ENCODE results near the gene LDLRAD4. TPM values are rescaled to one million over a fixed set of nuclear protein-coding genes. Genes with fewer than 3 reads are reported as not detected.

Gene LDLRAD4
- total and polyA plus RNA-seq, 2 experiments from 2014 or later: 0.73 to 1.9 TPM

GRCh38 chr18:13448335-13448795 is 229.8 kb downstream of the LDLRAD4 start (continued):
- no peak for TF ChIP-seq ZNF462 (CRISPR knock-in tag; IDR thresholded peaks at IDR 0.05)
- TF ChIP-seq EZH2phosphoT487 (IDR thresholded peaks at IDR 0.05; ENCODE audit: unreplicated experiment): no peak
- no peak for TF ChIP-seq REST (IDR thresholded peaks at IDR 0.05; ENCODE audit: unreplicated experiment)
- no peak for TF ChIP-seq JUNB (IDR thresholded peaks at IDR 0.05; ENCODE audit: unreplicated experiment)

GRCh38 chr18:13449651-13450050 is 231.1 kb downstream of the LDLRAD4 start:
- Mint-ChIP-seq H3K36me3 (ENCODE audit: low read depth) (no peaks in the 10 kb centered on the region), H3K4me1 (peaks cover 57% of the 10 kb centered on the region), H3K27me3 (ENCODE audit: insufficient read depth, low read depth, poor library complexity) (peaks cover 10% of the 10 kb centered on the region), H3K4me3 (no peak overlapping the region), H3K9me3 (no peaks in the 10 kb centered on the region), H3K27ac (no peak overlapping the region)
- Histone ChIP-seq H3K27me3 (ENCODE audit: insufficient read depth) (no peaks in the 10 kb centered on the region), H3K27ac (ENCODE audit: low read depth) (no peak overlapping the region), H2AFZ (no peak overlapping the region), H3K4me1 (ENCODE audit: insufficient read depth) (peaks cover 19% of the 10 kb centered on the region), H3F3A (replicated peaks; ENCODE audit: low read depth) (no peaks in the 10 kb centered on the region; the same call in 1 of the 2 replicates), H3K9me2 (ENCODE audit: insufficient read depth) (no peaks in the 10 kb centered on the region), H3K79me2 (replicated peaks; ENCODE audit: insufficient read depth) (no peaks in the 10 kb centered on the region), H3K4me3 (no peak overlapping the region), H3K4me2 (no peak overlapping the region), H4K20me1 (replicated peaks; ENCODE audit: insufficient read depth) (no peaks in the 10 kb centered on the region), H3K36me3 (ENCODE audit: insufficient read depth) (no peaks in the 10 kb centered on the region)
- DNase-seq (ENCODE audit: low spot score) (no peak), ATAC-seq (no peak)
- no peak for TF ChIP-seq CTCF (conservative IDR thresholded peaks at IDR 0.05; ENCODE audit: low read depth in 2 of 2)
- TF ChIP-seq REST (IDR thresholded peaks at IDR 0.05; ENCODE audit: unreplicated experiment): no peak
- TF ChIP-seq EZH2phosphoT487 (IDR thresholded peaks at IDR 0.05; ENCODE audit: unreplicated experiment): no peak
- no peak for TF ChIP-seq CREB1 (CRISPR knock-in tag; IDR thresholded peaks at IDR 0.05; ENCODE audit: low read depth)
- TF ChIP-seq NANOG (IDR thresholded peaks at IDR 0.05; ENCODE audit: borderline replicate concordance): no peak
- TF ChIP-seq JUNB (IDR thresholded peaks at IDR 0.05; ENCODE audit: unreplicated experiment): no peak
- TF ChIP-seq ZNF114 (CRISPR knock-in tag; IDR thresholded peaks at IDR 0.05): no peak
- no peak for TF ChIP-seq EZH2 (IDR thresholded peaks at IDR 0.05; ENCODE audit: low read depth, unreplicated experiment)
- TF ChIP-seq POLR2AphosphoS5 (IDR thresholded peaks at IDR 0.05; ENCODE audit: low read depth): no peak

Measured in GM23338 (cell line).